ENCODE results near the gene C1orf74.

DNA sequence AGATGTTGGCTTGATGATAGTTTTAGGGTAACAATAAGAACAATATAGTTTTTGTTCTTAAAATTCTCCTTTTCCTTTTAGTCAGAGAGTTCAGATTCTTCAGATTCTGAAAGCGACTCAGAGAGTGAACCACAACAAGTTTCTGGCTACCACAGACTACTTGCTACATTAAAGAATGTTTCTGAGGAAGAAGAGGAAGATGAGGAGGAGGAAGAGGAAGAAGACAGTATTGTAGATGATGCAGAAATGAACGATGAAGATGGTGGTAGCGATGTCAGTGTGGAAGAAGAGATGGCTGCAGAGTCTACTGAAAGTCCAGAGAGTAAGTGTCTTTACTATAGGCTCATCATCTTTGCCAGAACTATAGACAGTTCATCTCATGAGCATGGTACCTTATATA, 46.4 kb upstream of the C1orf74 start:
- TF ChIP-seq POLR2AphosphoS5 (IDR thresholded peaks at IDR 0.05) (no peak), POLR2A (IDR thresholded peaks at IDR 0.05) (no peak)
- TF ChIP-seq, protein P1, sequence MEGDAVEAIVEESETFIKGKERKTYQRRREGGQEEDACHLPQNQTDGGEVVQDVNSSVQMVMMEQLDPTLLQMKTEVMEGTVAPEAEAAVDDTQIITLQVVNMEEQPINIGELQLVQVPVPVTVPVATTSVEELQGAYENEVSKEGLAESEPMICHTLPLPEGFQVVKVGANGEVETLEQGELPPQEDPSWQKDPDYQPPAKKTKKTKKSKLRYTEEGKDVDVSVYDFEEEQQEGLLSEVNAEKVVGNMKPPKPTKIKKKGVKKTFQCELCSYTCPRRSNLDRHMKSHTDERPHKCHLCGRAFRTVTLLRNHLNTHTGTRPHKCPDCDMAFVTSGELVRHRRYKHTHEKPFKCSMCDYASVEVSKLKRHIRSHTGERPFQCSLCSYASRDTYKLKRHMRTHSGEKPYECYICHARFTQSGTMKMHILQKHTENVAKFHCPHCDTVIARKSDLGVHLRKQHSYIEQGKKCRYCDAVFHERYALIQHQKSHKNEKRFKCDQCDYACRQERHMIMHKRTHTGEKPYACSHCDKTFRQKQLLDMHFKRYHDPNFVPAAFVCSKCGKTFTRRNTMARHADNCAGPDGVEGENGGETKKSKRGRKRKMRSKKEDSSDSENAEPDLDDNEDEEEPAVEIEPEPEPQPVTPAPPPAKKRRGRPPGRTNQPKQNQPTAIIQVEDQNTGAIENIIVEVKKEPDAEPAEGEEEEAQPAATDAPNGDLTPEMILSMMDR (IDR thresholded peaks at IDR 0.05), result no peak

Measured in prostate gland (tissue), 2 donors.